Measurements from ENCODE around the gene IZUMO1. TPM values are rescaled to one million over a fixed set of nuclear protein-coding genes. Genes with fewer than 3 reads are reported as not detected.
A peak's percentile ranks its signal among the peaks of the same experiment; 100 is the strongest.

Gene IZUMO1
- polyA plus RNA-seq, 1 donor (not counting 4 experiments of a cell fraction or from before 2014, with no cell fraction given), result 0.63 TPM

DNA sequence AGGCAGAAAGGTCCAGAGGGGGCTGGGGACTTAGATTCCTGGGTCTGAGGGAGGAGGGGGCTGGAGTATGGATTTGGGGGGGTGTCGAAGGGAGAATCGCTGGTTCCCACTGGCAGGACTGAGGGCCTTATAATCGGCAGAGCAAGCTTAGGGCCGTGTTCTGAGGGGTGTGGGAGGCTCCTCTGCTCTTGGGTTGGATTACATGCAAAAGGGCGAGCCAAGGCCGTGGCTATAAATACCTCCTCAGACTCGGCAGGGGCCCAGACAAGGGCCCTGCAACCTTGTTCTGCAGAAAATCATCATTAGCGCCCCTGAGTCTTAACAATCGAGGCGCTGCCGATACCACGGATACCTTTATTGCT is 26.5 kb downstream of the IZUMO1 start:
- Histone ChIP-seq H3K4me2 (ENCODE audit: control insufficient read depth, extremely low read depth, insufficient read depth, low read depth, low read length) (peak overlapping the region; percentile 90), H3K4me3 (ENCODE audit: control insufficient read depth in 2 of 3, extremely low read depth in 1 of 3, insufficient read depth in 2 of 3, low read depth in 1 of 3, low read length in 3 of 3) (peak overlapping the region in 1 of 3 experiments; percentile 81), H3K79me2 (ENCODE audit: control insufficient read depth, insufficient read depth, low read length) (no peaks in the 10 kb centered on the region), H3K27ac (ENCODE audit: control insufficient read depth, insufficient read depth, low read length) (no peak overlapping the region), H2AFZ (ENCODE audit: control insufficient read depth, low read length) (peak overlapping the region; percentile 38), H3K9me3 (ENCODE audit: control insufficient read depth, low read depth, low read length) (no peaks in the 10 kb centered on the region), H3K4me1 (ENCODE audit: control insufficient read depth, extremely low read depth, insufficient read depth, low read length) (peaks cover 22% of the 10 kb centered on the region), H3K9ac (ENCODE audit: control insufficient read depth, extremely low read depth, insufficient read depth, low read length) (no peak overlapping the region), H3K9me1 (ENCODE audit: control insufficient read depth, extremely low read depth, insufficient read depth, low read length) (no peaks in the 10 kb centered on the region), H3K36me3 (ENCODE audit: control insufficient read depth in 2 of 2, extremely low read depth in 1 of 2, insufficient read depth in 2 of 2, low read length in 2 of 2) (no peaks in the 10 kb centered on the region), H4K20me1 (ENCODE audit: control insufficient read depth, extremely low read depth, insufficient read depth, low read length) (no peaks in the 10 kb centered on the region), H3K27me3 (ENCODE audit: control insufficient read depth, extremely low read depth, insufficient read depth, low read length) (no peaks in the 10 kb centered on the region)
- FAIRE-seq, result no peak
- TF ChIP-seq CTCF (optimal IDR thresholded peaks at IDR 0.05 in 1 of 3, IDR thresholded peaks at IDR 0.05 in 1 of 3, conservative IDR thresholded peaks at IDR 0.05 in 1 of 3; ENCODE audit: extremely low read depth in 1 of 3, insufficient read depth in 2 of 3, low read length in 3 of 3), result no peak
- TF ChIP-seq EZH2 (IDR thresholded peaks at IDR 0.05; ENCODE audit: low read length), result no peak
- DNase-seq (ENCODE audit: low read depth, low spot score), result no peak
- dilution Hi-C loops (cut with MboI; ENCODE audit: extremely low pct_ligation_motif_present, low sequenced_read_pairs), result no loop called here

DNA sequence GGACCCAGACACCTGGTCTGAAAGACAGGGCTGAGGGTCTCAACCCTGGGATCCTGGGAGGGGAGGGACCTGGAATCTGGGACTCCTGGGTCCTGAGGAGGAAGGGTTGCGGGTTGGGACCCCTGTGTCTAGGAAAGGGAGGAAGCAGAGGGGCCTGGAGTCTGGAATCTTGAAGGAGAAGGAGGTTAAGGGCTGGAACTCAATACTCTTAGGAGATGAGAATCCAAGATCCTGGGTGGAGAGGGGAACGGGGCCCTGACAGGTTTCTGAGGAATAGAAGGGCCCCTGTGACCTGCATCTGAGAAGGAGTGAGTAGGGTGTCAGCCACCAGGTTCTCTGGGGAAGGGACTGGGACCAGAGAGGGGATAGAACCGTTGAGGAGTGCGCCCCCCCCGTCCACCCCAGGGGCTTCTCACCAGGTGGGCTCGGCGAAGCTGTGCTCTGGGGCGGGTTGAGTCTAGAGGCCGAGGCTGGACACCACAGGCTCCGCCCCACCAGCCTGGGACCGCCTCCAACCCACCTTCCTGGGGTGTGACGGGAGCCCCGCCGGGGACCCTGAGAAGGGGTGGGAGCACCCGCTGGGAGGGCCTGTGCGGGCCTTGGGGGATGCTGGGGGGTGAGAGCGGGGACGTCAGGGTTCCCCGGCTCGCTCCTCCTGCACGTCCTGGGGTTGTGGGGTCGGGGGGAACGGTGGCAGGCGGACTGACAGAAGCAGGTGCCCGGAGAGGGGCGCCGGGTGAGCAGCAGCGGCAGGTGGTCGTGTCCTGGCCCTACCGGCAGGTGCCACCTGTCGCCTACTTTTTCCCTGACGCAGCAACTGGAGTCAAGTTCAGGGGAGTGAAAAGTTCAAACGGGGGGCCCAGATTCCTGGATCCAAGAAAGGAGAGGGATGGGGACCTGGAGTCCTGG is 27.2 kb downstream of the IZUMO1 start, which contains the start of gene MAMSTR:
MAMSTR (minus strand) TSS at position 463 of the 909 bp plus-strand sequence. CDS start 694 bp downstream, outside the sequence.
- peak within 1 kb of the TSS; percentile 90 for H3K4me2 ChIP-seq (ENCODE audit: control insufficient read depth, extremely low read depth, insufficient read depth, low read depth, low read length)
- H3K4me3 ChIP-seq (ENCODE audit: control insufficient read depth in 2 of 3, extremely low read depth in 1 of 3, insufficient read depth in 2 of 3, low read depth in 1 of 3, low read length in 3 of 3), result peak within 1 kb of the TSS in 1 of 3 experiments; percentile 81
- DNase-seq (ENCODE audit: low read depth, low spot score), result no peak
- H3K4me1 ChIP-seq (ENCODE audit: control insufficient read depth, extremely low read depth, insufficient read depth, low read length), result peaks cover 21% of the 10 kb centered on the region
- H3K9ac ChIP-seq (ENCODE audit: control insufficient read depth, extremely low read depth, insufficient read depth, low read length), result no peak within 1 kb of the TSS
- H3K36me3 ChIP-seq (ENCODE audit: control insufficient read depth in 2 of 2, extremely low read depth in 1 of 2, insufficient read depth in 2 of 2, low read length in 2 of 2), result no peaks in the 10 kb centered on the region
- H3K27me3 ChIP-seq (ENCODE audit: control insufficient read depth, extremely low read depth, insufficient read depth, low read length), result no peaks in the 10 kb centered on the region
- no peaks in the 10 kb centered on the region for H3K9me3 ChIP-seq (ENCODE audit: control insufficient read depth, low read depth, low read length)
- no peak for TF ChIP-seq CTCF (optimal IDR thresholded peaks at IDR 0.05 in 1 of 3, IDR thresholded peaks at IDR 0.05 in 1 of 3, conservative IDR thresholded peaks at IDR 0.05 in 1 of 3; ENCODE audit: extremely low read depth in 1 of 3, insufficient read depth in 2 of 3, low read length in 3 of 3)
- no peak for TF ChIP-seq EZH2 (IDR thresholded peaks at IDR 0.05; ENCODE audit: low read length)
- H4K20me1 ChIP-seq (ENCODE audit: control insufficient read depth, extremely low read depth, insufficient read depth, low read length), result no peaks in the 10 kb centered on the region
- peak within 1 kb of the TSS; percentile 38 for H2AFZ ChIP-seq (ENCODE audit: control insufficient read depth, low read length)
- FAIRE-seq, result no peak
- dilution Hi-C loops (cut with MboI; ENCODE audit: extremely low pct_ligation_motif_present, low sequenced_read_pairs), result no loop called here
- H3K27ac ChIP-seq (ENCODE audit: control insufficient read depth, insufficient read depth, low read length), result no peak within 1 kb of the TSS
- no peaks in the 10 kb centered on the region for H3K9me1 ChIP-seq (ENCODE audit: control insufficient read depth, extremely low read depth, insufficient read depth, low read length)
- H3K79me2 ChIP-seq (ENCODE audit: control insufficient read depth, insufficient read depth, low read length), result peaks cover 2% of the 10 kb centered on the region
